ENCODE measurements around the gene PARD3.

DNA sequence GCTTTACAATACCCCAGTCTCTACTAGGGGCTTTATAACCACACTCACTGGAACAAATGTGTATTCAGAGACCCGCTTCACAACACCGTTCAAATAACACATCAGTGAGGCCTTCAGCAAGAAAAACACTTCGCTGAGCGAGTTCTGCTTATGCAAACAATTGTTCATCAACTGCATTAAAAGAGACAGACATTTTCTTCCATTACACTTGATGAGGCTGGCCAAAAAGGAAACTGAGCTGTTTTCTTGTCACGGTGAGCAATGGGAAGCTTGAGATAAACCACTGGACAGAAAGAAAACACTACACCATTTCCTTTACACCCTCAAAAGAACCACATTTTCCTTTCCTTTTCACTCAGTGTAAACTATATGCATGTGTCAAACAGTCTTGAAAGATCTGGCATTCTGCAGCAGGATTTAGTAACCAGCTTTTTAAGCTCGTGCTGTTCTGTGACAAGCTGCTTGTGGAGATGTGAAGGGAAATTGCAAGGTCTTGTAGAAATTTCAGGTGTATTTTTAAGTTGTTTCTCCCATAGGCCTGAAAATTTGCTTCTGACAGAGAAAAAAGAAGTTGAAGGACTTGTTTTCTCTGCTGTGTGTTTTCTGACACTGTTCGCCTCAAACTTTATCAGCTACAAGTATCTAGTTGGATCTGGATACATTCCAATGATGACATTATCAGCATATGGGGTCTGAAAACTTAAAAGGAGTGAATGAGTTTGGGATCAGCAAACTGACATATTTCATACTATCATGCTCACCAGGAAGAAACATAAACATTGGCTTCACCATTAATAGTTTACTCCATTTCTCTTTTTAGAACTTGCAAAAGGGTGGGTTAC lies 693.1 kb downstream of the PARD3 start:
- no peak for TF ChIP-seq SUZ12 (IDR thresholded peaks at IDR 0.05)
- TF ChIP-seq ELF4 (IDR thresholded peaks at IDR 0.05) = no peak
- no peak for TF ChIP-seq FOXA1 (IDR thresholded peaks at IDR 0.05)
- TF ChIP-seq FOXM1 (IDR thresholded peaks at IDR 0.05; ENCODE audit: borderline replicate concordance) = no peak
- TF ChIP-seq LEF1 (IDR thresholded peaks at IDR 0.05; ENCODE audit: borderline replicate concordance) = no peak
- no peak for TF ChIP-seq SP1 (IDR thresholded peaks at IDR 0.05)
- TF ChIP-seq TARDBP (IDR thresholded peaks at IDR 0.05) = no peak
- TF ChIP-seq ZNF384 (IDR thresholded peaks at IDR 0.05) = no peak
- TF ChIP-seq PKNOX1 (IDR thresholded peaks at IDR 0.05) = no peak
- TF ChIP-seq HDGF (IDR thresholded peaks at IDR 0.05; ENCODE audit: borderline replicate concordance) = no peak
- TF ChIP-seq BHLHE40 (IDR thresholded peaks at IDR 0.05; ENCODE audit: borderline replicate concordance) = no peak
